ENCODE measurements around the gene SPATA31E1. TPM values are rescaled to one million over a fixed set of nuclear protein-coding genes. Genes with fewer than 3 reads are reported as not detected.

The SPATA31E1 gene
- total and polyA plus RNA-seq, 10 of the 15 experiments (the other 5 are each of a cell fraction or from before 2014, with no cell fraction given) = not detected

GRCh38 chr9:87873607-87874303, 8.9 kb upstream of the SPATA31E1 start (continued):
- TF ChIP-seq, protein P1, sequence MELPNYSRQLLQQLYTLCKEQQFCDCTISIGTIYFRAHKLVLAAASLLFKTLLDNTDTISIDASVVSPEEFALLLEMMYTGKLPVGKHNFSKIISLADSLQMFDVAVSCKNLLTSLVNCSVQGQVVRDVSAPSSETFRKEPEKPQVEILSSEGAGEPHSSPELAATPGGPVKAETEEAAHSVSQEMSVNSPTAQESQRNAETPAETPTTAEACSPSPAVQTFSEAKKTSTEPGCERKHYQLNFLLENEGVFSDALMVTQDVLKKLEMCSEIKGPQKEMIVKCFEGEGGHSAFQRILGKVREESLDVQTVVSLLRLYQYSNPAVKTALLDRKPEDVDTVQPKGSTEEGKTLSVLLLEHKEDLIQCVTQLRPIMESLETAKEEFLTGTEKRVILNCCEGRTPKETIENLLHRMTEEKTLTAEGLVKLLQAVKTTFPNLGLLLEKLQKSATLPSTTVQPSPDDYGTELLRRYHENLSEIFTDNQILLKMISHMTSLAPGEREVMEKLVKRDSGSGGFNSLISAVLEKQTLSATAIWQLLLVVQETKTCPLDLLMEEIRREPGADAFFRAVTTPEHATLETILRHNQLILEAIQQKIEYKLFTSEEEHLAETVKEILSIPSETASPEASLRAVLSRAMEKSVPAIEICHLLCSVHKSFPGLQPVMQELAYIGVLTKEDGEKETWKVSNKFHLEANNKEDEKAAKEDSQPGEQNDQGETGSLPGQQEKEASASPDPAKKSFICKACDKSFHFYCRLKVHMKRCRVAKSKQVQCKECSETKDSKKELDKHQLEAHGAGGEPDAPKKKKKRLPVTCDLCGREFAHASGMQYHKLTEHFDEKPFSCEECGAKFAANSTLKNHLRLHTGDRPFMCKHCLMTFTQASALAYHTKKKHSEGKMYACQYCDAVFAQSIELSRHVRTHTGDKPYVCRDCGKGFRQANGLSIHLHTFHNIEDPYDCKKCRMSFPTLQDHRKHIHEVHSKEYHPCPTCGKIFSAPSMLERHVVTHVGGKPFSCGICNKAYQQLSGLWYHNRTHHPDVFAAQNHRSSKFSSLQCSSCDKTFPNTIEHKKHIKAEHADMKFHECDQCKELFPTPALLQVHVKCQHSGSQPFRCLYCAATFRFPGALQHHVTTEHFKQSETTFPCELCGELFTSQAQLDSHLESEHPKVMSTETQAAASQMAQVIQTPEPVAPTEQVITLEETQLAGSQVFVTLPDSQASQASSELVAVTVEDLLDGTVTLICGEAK (IDR thresholded peaks at IDR 0.05; ENCODE audit: borderline replicate concordance) = no peak
- no peak for TF ChIP-seq ATF7 (IDR thresholded peaks at IDR 0.05; ENCODE audit: low read depth)
- no peak for TF ChIP-seq NKRF (conservative IDR thresholded peaks at IDR 0.05)
- no peak for TF ChIP-seq PAX5 (IDR thresholded peaks at IDR 0.05; ENCODE audit: borderline replicate concordance, low read depth, low read length)

- Histone ChIP-seq H3K27me3 (replicated peaks in 1 of 2; ENCODE audit: control insufficient read depth in 2 of 2, insufficient read depth in 2 of 2, low read length in 1 of 2) (no peaks in the 10 kb centered on the region), H3K9ac (ENCODE audit: control insufficient read depth, insufficient read depth, low read length) (no peak overlapping the region), H3K27ac (ENCODE audit: control insufficient read depth, insufficient read depth) (no peak overlapping the region), H4K20me1 (ENCODE audit: control insufficient read depth, insufficient read depth) (no peaks in the 10 kb centered on the region), H3K36me3 (ENCODE audit: control insufficient read depth in 2 of 2, insufficient read depth in 2 of 2, low read length in 1 of 2) (no peaks in the 10 kb centered on the region), H3K4me3 (no peak overlapping the region), H2AFZ (ENCODE audit: control insufficient read depth, low read depth, low read length) (no peak overlapping the region), H3K79me2 (ENCODE audit: control insufficient read depth, insufficient read depth, low read length) (no peaks in the 10 kb centered on the region), H3K4me1 (ENCODE audit: control insufficient read depth, insufficient read depth, low read length) (no peaks in the 10 kb centered on the region), H3K4me2 (ENCODE audit: control insufficient read depth, insufficient read depth) (no peak overlapping the region), H3K9me3 (replicated peaks; ENCODE audit: control insufficient read depth, insufficient read depth, low read length) (no peaks in the 10 kb centered on the region)
- no peak for DNase-seq (ENCODE audit: low read depth, low spot score)
- no peak for FAIRE-seq
- RAD21 ChIA-PET (ENCODE audit: unreplicated experiment) = no interaction called here
- CTCF ChIA-PET = no interaction called here
- WGBS (ENCODE audit: insufficient coverage, insufficient replicate concordance, low lambda C conversion rate, missing lambda C conversion rate) = 9% methylated on average over 7 of the region's 7 CpGs
- SMC1A ChIA-PET (ENCODE audit: uncharacterized antibody, unreplicated experiment) = no interaction called here
- BruUV-seq (replicated peaks) = no TSS peak
- intact Hi-C loops (cut with micrococcal nuclease; ENCODE audit: unreplicated experiment) (no loop called here), in situ Hi-C loops (cut with MboI) (no loop called here)
- no peak for TF ChIP-seq CREM (IDR thresholded peaks at IDR 0.05; ENCODE audit: low read depth)
- TF ChIP-seq EED (IDR thresholded peaks at IDR 0.05; ENCODE audit: low read depth) = no peak
- TF ChIP-seq BHLHE40 (IDR thresholded peaks at IDR 0.05; ENCODE audit: borderline replicate concordance in 1 of 2, low read depth in 2 of 2, low read length in 1 of 2) = no peak
- no peak for TF ChIP-seq RUNX3 (IDR thresholded peaks at IDR 0.05; ENCODE audit: low read length)
- no peak for ATAC-seq
- POLR2A ChIA-PET = no interaction called here
Measured at GRCh38 chr9:87874304-87874623, 8.4 kb upstream of the SPATA31E1 start.

Measured in GM12878 (cell line).